KG1 (cell line): ENCODE data around the gene ITGB2.

Experiments
- DNase-seq: peaks from one replicate; lab custom pipeline; 2025; lab: John Stamatoyannopoulos, UW

Gene ITGB2

DNA sequence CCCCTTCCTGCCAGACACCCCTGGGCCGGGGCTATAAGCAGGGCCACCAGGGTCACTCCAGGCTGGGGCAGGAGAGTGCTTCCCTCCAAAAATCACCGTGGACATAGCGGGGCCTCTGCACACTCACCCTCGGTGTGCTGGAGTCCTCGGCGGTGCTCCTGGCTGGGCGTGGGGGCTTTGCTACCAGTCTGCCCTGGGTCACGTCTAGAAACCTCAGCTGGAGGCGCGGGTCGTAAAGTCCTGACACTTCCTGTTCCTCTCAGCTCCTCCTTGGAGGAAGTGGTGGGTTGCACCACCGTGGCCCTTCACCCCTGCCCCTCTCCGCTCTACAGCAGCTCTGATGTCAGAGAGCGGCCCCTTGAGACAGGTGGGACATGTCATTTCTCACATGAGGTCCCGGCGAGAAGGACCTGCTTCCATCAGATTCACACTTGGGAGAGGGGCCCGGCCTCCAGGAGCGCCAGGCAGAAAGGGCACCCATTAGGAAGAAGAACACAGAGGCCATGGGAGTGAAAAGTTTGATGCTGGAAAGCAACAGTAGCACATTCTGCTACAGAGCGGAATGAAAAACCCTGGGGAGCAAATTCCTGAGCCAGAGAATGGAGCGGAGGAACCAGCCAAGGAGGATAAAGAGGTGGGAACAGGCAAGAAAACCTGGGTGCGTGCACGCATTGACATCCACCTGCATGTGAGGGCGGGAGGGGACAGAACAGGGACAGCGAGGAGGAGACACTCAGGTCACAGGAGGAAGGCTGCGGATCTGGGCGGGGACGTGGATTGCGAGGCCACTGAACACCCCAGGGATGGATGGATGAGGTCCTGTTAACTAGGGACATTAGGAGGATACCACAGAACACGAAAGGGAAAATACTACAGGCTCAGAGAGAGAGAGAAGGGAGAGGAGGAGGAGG lies at the start of gene ITGB2:
Gene ITGB2 (minus strand): TSS at position 206 of the 911 bp plus-strand sequence. CDS start 10,117 bp downstream, outside the sequence.
- DNase-seq: peak; percentile 41

DNA sequence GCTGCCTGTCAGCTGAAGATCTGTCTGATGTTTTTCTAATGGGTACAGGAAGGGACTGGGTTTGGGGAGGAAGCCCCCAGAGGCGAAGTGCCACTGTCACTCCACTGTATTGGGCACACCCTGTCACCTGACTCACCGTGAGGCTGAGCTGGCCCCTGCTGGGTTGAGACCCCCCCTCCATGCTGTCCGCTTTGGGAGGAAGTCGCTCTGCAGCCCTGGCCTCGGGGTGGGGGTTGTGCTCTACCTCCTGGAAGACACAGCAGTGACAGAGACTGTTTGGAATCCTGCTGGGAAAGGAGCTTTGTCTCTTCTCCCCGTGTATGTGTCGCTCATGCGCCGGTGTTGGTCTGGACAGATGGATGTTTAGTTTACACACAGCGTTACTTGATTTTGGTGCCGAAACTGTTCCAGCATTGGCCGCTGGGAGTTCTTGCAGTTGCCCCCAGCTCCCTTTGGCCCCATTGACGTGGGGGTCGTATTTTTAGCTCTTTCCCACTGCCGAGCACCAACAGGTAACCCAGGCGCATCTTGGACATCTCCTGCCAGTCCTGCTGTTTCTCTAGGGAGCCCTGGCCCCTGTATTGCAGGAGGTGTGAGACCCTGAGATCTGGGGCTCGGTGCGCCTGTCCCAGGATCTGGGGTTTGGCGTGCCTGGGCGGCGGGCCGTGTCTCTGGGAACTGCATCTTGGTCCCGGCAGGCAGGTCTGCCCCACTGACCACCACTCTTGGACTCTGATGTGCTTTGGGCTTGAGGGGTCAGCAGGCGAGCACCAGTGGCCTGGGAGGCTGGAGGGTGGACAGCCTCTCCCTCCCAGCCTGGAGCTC lies 49.4 kb upstream of the ITGB2 start:
- DNase-seq: no peak

DNA sequence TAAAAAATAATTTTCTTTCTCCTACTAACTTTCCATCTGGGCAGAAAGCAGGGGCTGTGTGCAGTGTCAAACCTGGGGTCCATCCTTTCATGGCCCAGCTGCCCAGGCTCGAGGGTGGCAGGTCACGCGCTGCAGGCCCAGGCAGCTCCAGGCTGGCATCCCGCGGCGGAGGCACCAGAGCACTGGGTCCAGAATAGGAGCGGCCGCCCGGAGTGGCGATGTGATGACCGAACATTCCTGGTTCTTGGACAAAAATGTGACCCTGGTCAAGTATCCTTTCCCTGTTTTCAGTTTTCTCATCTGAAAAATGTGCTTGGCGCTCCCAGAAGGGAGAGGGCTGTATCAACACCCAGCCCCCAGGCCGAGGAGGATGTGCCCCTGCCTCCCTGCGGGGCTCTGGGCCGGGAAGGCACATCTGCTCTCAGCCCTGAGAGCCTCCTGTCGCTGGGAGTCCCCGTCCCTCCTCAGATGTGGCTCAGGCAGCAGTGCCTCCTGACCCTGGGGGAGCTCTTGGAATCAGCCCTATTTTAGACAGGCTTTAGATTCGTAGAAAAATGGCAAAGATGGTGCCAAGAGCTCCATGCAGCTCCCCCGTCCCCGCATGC lies 48.5 kb upstream of the ITGB2 start:
- DNase-seq: no peak

DNA sequence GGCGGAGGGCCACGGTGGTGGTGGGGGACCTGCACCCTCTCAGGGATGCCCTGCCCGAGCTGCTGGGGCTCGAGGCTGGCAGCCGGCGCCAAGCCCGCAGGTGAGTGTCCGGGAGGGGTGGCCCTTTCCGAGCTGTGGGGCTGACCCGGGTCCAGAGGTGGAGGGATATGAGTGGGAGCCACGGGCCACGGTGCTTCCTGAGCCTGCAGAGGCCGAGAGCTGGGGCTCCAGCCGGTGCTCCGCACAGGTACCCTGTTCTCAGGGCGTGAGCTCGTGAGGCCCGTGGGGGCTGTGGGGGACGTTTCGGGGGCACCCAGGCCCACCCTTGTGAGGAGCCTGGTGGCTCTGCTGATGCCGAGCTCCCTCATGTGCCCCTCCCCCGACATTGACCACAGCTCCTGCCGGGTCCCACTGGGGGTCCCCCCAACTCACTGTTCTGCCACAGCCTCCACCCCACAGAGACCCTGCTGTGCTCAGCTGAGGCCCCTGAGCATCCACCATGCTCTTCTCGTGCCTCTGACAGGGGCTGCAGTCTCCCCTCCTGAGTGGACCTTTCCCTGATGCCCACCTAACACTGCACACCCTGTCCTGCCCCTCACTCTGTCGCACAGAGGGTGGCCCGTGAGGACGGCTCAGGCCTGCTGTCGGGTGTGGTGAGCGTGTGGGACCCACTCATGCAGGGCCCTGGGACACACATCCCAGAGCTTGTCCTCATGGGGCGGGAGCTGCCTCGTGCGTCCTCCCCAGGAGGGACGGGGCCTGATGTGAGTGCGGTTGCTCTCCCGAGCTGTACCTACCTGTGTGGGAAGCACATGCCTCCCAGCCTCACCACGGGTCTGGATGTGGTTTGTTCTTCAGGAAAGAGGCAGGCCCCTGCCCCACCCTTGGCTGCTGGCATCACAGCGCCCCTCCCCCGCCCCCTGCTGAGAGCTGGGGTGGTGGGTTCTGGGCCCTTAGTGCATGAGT lies 46.7 kb upstream of the ITGB2 start:
- no peak for DNase-seq

DNA sequence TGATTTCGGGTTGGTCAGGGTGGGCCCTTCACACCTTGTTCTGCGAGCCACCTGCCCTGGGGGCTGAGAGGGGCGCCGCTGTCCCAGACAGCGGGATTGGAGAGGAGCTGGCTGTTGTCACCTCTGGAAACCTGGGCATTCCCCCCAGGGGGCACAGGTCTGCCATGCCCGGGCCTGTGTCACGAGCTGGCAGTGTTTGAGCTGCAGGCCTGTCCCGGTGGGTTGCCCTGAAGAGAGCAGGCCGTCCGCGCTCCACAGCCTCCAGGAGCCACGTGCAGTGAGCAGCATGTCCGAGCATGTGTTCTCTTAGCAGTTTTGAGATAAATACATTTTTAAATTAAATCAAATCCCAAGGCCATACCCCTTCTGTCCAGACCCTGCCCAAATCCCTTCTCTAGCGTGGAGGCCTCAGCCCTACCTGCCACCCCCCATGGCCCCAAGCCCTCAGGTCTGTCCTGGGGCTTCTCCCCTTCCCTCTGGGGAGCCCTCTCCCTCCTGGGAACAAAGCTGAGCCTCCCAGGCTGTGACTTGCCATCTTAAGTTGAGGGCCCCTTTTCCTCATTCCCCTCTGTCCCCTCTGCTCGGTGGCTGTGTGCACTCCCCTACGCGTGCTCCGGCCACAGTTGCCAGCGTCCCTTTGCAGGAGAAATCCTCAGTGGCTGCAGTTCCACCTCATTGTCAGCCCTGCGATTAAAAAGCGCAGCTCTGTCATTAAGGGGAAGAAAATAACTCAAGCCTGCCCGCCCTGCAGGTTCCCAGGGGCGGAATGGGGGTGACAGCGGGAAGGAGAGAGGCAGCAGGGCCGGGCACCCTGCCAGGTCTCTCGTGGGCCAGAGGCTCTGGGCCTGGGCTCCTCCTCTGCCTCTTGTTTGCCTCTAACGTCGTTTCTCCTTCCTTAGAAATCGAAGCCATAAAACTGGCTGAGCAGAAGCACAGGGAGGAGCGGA lies 45.7 kb upstream of the ITGB2 start:
- peak; percentile 42 for DNase-seq

DNA sequence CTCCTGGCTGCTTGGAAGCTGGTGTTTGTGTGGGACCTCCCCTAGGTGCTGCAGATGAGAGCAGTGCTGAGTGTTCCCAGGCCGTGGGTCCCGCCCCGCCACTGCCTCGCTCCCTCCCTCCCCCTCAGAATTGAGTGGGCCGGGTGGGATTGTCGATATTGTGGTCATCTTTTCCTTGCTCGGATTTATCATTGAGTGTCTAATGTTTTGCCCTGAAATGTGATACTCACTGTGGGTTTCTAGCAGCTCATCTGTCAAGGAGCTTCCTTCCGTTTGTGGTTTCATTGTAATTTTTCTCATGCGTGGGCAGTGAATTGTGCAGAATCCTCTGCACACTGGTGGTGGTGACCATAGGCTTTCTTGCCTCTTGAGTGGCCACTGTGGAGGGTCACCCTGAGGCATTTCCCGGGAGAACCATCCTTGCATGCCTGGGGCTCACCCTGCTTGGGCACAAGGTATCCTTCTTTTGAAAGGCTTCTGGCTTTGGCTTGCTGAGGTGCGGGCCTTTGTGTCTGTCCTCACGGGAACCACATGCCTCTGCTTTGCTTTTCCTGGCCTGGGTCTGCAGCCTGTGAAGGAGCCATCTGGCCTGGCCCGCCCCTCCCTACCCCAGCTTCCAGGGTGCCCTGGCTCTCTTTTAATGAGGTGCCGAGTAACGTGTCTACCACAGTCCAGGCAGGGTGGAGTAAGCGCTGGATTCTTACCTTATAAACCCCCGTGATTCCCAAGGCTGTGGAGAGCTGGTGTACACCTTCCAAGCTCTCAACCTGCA lies 44.7 kb upstream of the ITGB2 start:
- no peak for DNase-seq

DNA sequence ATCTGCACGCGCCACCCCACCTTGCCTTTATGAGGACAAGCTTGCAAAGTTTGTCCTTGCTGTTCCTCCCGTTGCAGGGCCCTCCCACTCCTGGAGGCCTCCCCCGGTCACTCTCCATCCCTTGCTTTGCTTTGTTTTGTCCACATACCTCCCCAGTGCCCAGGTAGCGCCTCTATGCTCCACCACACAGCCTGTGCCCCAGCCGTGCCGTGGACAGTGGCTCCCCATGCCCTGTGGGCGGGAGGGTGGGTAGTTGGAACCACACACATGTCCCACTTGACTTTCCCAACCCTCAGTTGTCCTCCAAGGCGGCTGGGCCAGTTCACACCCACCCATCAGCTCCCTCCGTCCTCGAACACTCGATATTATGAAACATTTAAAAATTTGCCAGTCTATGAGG lies 43.7 kb upstream of the ITGB2 start:
- no peak for DNase-seq

DNA sequence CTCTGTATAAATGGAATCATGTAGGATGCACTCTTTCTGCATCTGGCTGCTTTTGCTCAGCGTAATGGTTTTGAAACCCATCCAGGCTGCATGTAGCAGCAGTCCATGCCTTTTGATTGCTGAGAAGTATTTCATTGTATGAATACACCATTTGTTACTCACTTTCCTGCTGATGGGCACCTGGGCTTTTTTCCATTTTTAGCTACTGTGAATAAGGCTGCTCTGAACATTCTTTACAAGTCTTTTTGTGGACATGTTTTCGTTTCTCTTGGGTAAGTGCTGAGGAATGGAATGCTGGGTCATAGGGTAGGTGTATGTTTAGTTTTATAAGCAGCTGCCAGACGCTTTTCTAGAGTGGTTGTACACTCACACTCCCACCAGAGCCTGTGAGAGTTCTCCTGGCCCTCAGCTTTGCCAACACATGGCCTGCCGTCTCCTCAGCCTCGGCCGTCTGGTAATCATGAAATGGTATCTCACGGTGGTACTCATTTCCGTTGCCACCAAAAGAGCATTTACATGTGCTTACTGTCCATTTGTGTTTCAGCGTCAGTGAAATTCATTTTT lies 41.8 kb upstream of the ITGB2 start:
- no peak for DNase-seq

DNA sequence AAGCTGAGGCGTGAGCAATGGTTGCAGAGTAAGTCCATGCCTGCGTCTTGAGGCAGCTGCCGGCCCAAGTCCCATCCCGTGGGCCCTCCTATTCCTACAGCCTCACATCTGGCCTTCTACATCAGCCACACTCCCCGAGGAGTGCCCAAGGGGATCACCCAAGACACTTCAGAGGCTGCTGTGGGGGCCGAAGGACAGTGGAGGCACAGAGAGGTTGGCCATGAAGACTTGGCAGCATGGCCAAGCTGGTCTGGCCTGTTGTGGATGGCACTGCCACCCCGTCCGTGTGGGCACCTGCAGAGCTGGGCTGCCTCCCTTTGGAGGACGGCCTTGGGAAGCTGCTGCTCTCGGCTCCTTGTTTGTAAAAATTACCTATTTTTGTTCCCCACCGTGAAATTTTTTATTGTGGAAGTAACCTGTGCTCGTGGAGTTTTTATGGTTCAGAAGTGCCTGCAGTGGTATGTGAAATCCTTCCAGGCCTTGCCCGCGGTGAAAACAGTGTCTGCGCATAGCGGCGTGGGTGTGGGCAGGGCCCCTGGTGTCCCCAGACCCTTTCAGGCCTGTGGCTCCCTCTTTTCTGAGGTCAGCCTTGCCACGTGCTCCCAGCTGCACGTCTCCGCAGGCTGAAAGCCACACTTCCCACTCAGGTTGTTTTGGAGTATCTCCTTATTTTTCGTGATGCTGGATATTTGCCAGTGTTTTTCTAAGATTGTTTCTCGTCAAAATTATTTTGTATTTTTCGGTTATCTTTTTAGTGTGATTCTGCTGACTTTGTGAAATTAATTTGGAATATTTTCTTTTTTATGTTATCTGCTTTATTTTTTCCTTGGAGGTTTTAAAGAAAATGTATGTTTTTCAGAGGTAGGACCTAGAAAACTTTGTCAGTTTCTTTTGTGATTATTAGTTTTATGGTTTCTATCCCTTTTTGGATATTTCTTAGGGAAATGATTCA lies 39.7 kb upstream of the ITGB2 start:
- DNase-seq: no peak

DNA sequence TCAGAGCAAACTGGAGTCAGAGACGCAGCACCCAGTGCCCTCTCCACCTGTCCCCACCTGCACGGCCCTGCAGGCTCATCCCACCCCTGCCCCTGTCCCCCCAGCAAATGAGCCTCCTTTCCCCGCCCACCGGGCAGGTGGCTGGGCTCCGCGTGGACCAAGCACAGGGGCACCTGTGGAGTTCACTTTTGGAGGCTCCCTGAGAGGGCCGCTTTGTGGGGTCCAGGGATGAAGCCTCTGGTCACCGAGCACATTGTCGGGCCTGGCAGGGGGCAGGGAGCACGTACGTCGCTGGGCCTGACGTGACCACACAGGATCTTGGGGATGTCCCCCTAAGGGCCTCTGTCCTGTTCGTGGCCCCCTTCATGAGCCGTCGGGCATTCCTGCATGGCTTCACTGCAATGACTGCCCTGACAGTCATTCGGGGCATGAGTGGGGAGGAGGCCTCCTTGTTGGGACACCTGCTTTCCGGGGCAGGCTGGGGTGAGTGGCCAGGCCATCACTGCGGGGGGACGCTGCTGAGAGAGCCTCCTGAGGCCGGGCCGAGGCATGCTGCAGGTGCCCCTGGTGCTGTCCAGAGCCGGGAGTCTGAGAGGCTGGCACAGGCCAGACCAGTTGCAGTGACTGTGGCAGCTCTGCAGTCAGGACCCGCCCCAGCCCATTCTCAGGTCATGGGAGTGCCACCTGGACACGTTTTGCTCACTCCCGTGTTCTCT lies 38.8 kb upstream of the ITGB2 start:
- no peak for DNase-seq

DNA sequence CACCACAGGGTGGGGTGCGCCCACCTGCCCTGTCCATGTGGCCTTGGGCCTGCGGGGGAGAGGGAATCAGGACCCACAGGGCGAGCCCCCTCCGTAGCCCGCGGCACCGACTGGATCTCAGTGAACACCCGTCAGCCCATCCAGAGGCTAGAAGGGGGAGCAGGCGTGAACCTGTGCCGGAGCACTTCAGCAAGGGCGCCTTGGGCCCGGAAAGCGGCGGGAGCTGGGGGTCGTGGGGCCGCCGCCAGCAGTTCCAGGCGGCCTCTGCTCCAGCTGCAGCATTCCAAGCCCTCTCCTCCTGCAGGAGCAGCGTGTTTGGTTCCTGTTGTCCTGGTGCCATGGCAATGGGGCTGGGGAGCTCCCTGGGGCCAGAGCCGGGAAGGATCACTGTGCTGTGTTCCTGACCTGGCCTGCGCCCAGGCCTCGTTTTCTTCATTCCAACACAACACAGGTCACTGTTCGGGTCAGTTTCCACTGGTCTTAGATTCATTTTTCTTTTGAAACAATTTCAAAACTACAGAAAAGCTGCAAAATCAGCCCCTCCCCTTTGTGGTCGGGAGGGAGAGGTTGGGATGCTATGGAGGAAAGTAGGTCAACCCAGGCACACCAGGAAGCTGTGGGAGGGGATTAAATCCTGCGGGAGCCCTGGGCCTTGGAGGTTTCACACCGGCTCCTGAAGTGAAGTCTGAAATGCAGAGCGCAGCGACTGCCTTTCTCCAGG lies 37.9 kb upstream of the ITGB2 start:
- no peak for DNase-seq

DNA sequence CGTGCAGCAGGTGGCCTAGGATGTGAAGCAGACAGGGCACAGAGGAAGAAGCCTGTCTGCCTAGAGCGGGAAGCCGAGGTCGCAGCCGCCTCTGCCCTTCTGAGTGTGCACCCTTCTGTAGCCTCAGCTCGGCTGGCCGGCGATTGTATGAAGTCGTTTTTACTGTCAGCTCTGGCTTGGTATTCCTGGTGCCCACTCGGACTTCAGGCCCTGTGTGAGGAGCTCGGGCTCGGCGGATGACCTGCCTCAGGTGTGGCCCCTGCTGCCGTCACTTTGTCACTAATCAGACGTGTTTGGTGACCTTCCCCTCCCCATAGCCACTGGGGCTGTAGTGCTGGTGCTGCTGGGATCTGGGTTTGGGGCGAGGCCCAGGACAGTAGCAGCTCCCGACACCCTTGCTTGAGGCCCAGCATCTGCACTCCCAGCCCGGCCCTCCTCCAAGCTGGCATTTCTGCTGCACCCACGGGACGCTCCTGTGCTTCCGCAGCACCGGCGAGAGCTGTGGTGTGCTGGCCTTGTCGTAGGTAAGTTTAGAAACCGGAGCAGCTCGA lies 37.3 kb upstream of the ITGB2 start:
- no peak for DNase-seq

DNA sequence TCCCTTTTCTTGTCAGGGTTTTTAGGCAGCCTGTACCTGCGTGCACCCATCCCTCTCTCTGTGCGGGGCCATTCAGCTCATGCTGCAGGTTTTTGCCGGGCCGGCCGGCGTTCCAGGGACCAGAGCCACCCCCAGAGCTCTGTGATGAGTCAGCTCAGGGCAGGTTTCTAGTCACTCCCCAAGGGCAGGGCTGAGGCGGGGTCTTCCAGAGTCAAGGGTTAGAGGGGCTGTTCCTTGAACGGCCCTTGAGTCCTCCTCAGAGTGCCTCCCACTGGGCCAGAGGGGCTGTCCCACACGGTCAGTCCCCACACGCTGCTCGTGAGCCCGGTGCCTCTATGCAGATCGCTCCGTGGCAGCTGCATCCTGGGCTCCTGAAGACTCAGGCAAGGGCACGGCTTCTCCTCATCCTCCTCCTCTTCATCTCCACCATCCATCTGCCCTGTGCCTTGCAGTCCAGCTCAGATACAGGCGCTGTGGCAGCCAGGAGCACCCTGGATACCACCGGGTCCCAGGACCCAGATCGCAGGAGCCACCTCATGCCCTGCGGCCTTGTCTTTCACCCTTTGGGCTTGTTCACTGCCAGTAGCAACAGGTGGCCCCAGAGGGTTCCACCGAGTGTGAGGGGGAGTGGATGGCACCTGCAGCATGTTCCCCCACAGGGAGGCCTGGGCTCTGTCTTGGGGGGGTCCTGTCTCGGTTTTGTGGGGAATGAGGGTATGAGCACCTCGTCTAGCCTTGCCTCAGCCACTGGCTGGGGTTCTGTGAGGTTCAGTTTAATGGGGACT lies 36.5 kb upstream of the ITGB2 start:
- DNase-seq: no peak

DNA sequence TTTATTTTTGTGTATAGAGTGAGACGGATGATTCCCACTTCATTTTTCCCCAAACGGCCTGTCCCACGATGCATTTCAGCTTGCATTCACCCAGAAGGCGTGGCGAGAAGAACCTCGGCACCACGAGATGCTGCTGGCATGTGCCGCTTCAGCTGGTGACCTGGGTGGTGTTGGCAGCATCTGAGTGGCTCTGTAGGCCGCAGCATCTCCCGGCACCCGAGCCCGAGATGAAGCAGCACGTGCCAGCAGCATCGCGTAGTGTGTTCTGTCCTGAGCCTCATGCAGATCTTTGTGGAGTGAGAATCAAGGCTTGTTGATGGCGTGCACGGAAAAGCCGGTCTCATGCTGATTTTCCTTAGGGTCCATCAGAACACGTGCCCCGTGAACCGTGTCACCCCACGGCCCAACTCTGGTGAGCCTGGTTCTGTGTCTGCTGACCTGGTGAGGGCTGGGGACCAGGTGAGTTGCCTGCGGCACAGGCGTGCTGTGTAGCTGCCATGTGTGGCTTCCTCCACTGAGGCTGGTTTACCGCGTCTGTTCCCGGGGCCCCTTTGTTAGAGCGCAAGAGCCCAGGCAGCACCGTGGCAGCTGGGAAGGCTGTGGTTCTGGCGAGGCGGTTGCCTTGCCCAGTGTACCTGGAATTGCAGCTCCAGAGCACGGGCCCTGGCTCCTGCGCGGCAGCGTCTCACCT lies 35.8 kb upstream of the ITGB2 start:
- DNase-seq: no peak

DNA sequence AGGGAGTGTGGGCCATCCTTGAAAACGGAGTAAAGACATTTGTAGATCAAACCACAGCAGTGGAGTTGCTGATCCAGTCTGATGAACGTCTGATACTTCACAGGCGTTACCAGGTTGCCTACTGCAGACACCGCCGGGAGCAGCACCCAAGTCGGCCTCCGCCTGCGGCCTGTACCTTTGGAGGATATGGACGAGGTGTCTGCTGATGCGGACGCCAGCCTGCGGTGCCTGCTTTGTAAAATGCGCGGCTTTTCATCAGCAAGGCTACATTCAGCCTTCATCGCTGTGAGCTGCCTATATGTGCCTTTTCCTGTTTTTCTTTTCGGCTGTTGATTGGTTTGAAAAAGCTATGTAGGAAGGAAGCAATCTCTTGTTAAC lies 35.1 kb upstream of the ITGB2 start:
- no peak for DNase-seq
